ENCODE measurements around the gene DPP4.

Gene DPP4

GRCh38 chr2:162082681-162083080, 8.7 kb upstream of the DPP4 start:
- H3K36me3 ChIP-seq (ENCODE audit: insufficient read depth, low read length), result no peaks in the 10 kb centered on the region
- H3K4me3 ChIP-seq (ENCODE audit: low read length), result no peak overlapping the region
- no peak overlapping the region for H3K4me2 ChIP-seq (ENCODE audit: low read length)
- peaks cover 8% of the 10 kb centered on the region for H3K9me3 ChIP-seq (replicated peaks; ENCODE audit: low read length)
- H3K9ac ChIP-seq (ENCODE audit: low read depth, low read length), result no peak overlapping the region
- peaks cover 34% of the 10 kb centered on the region for H3K4me1 ChIP-seq (ENCODE audit: control insufficient read depth, insufficient read depth, low read length)
- H3K27me3 ChIP-seq (ENCODE audit: control insufficient read depth, insufficient read depth, low read length), result no peaks in the 10 kb centered on the region

GRCh38 chr2:162082036-162082435, 8.0 kb upstream of the DPP4 start:
- Histone ChIP-seq H3K4me2 (ENCODE audit: low read length) (no peak overlapping the region), H3K36me3 (ENCODE audit: insufficient read depth, low read length) (no peaks in the 10 kb centered on the region), H3K9ac (ENCODE audit: low read depth, low read length) (no peak overlapping the region), H3K4me1 (ENCODE audit: control insufficient read depth, insufficient read depth, low read length) (peaks cover 27% of the 10 kb centered on the region), H3K9me3 (replicated peaks; ENCODE audit: low read length) (peaks cover 8% of the 10 kb centered on the region), H3K27me3 (ENCODE audit: control insufficient read depth, insufficient read depth, low read length) (no peaks in the 10 kb centered on the region), H3K4me3 (ENCODE audit: low read length) (no peak overlapping the region)

- Histone ChIP-seq H3K9me3 (replicated peaks; ENCODE audit: low read length) (peaks cover 8% of the 10 kb centered on the region), H3K27me3 (ENCODE audit: control insufficient read depth, insufficient read depth, low read length) (no peaks in the 10 kb centered on the region), H3K4me1 (ENCODE audit: control insufficient read depth, insufficient read depth, low read length) (peaks cover 20% of the 10 kb centered on the region), H3K36me3 (ENCODE audit: insufficient read depth, low read length) (no peaks in the 10 kb centered on the region), H3K9ac (ENCODE audit: low read depth, low read length) (no peak overlapping the region), H3K4me3 (ENCODE audit: low read length) (no peak overlapping the region), H3K4me2 (ENCODE audit: low read length) (no peak overlapping the region)
Observed at GRCh38 chr2:162079514-162079913, 5.5 kb upstream of the DPP4 start.

GRCh38 chr2:162075689-162076132, 1.7 kb upstream of the DPP4 start:
- H3K9me3 ChIP-seq (replicated peaks; ENCODE audit: low read length), result peaks cover 8% of the 10 kb centered on the region
- H3K27me3 ChIP-seq (ENCODE audit: control insufficient read depth, insufficient read depth, low read length), result no peaks in the 10 kb centered on the region
- H3K9ac ChIP-seq (ENCODE audit: low read depth, low read length), result no peak overlapping the region
- H3K36me3 ChIP-seq (ENCODE audit: insufficient read depth, low read length), result no peaks in the 10 kb centered on the region
- H3K4me1 ChIP-seq (ENCODE audit: control insufficient read depth, insufficient read depth, low read length), result peaks cover 45% of the 10 kb centered on the region
- H3K4me3 ChIP-seq (ENCODE audit: low read length), result peak overlapping the region; percentile 6
- H3K4me2 ChIP-seq (ENCODE audit: low read length), result peak overlapping the region; percentile 37

- Histone ChIP-seq H3K4me3 (ENCODE audit: low read length) (peak overlapping the region; percentile 6), H3K27me3 (ENCODE audit: control insufficient read depth, insufficient read depth, low read length) (no peaks in the 10 kb centered on the region), H3K4me2 (ENCODE audit: low read length) (peak overlapping the region; percentile 90), H3K36me3 (ENCODE audit: insufficient read depth, low read length) (no peaks in the 10 kb centered on the region), H3K9ac (ENCODE audit: low read depth, low read length) (peak overlapping the region; percentile 9), H3K9me3 (replicated peaks; ENCODE audit: low read length) (peaks cover 7% of the 10 kb centered on the region), H3K4me1 (ENCODE audit: control insufficient read depth, insufficient read depth, low read length) (peaks cover 51% of the 10 kb centered on the region)
Observed at GRCh38 chr2:162074928-162075688, 1.1 kb upstream of the DPP4 start.

- Histone ChIP-seq H3K9ac (ENCODE audit: low read depth, low read length) (peak overlapping the region; percentile 82), H3K4me2 (ENCODE audit: low read length) (peak overlapping the region; percentile 90), H3K27me3 (ENCODE audit: control insufficient read depth, insufficient read depth, low read length) (no peaks in the 10 kb centered on the region), H3K4me3 (ENCODE audit: low read length) (peak overlapping the region; percentile 74), H3K36me3 (ENCODE audit: insufficient read depth, low read length) (no peaks in the 10 kb centered on the region), H3K9me3 (replicated peaks; ENCODE audit: low read length) (peaks cover 5% of the 10 kb centered on the region), H3K4me1 (ENCODE audit: control insufficient read depth, insufficient read depth, low read length) (peaks cover 52% of the 10 kb centered on the region)
Observed at GRCh38 chr2:162074632-162074895, 549 bp upstream of the DPP4 start.

GRCh38 chr2:162072976-162073887, 783 bp downstream of the DPP4 start:
- peaks cover 52% of the 10 kb centered on the region for H3K4me1 ChIP-seq (ENCODE audit: control insufficient read depth, insufficient read depth, low read length)
- no peaks in the 10 kb centered on the region for H3K27me3 ChIP-seq (ENCODE audit: control insufficient read depth, insufficient read depth, low read length)
- peak overlapping the region; percentile 82 for H3K9ac ChIP-seq (ENCODE audit: low read depth, low read length)
- H3K9me3 ChIP-seq (replicated peaks; ENCODE audit: low read length), result no peaks in the 10 kb centered on the region
- no peaks in the 10 kb centered on the region for H3K36me3 ChIP-seq (ENCODE audit: insufficient read depth, low read length)
- peak overlapping the region; percentile 74 for H3K4me3 ChIP-seq (ENCODE audit: low read length)
- peak overlapping the region; percentile 90 for H3K4me2 ChIP-seq (ENCODE audit: low read length)

- H3K4me1 ChIP-seq (ENCODE audit: control insufficient read depth, insufficient read depth, low read length), result peaks cover 52% of the 10 kb centered on the region
- H3K4me3 ChIP-seq (ENCODE audit: low read length), result peak overlapping the region; percentile 74
- peak overlapping the region; percentile 82 for H3K9ac ChIP-seq (ENCODE audit: low read depth, low read length)
Observed at GRCh38 chr2:162072181-162072702, 1.8 kb downstream of the DPP4 start.

GRCh38 chr2:162071001-162071400, 3.0 kb downstream of the DPP4 start:
- no peak overlapping the region for H3K9ac ChIP-seq (ENCODE audit: low read depth, low read length)
- peak overlapping the region; percentile 12 for H3K4me2 ChIP-seq (ENCODE audit: low read length)
- no peaks in the 10 kb centered on the region for H3K27me3 ChIP-seq (ENCODE audit: control insufficient read depth, insufficient read depth, low read length)
- peaks cover 49% of the 10 kb centered on the region for H3K4me1 ChIP-seq (ENCODE audit: control insufficient read depth, insufficient read depth, low read length)
- H3K9me3 ChIP-seq (replicated peaks; ENCODE audit: low read length), result no peaks in the 10 kb centered on the region
- no peaks in the 10 kb centered on the region for H3K36me3 ChIP-seq (ENCODE audit: insufficient read depth, low read length)
- H3K4me3 ChIP-seq (ENCODE audit: low read length), result no peak overlapping the region

More at GRCh38 chr2:162072181-162072702, 1.8 kb downstream of the DPP4 start:
- H3K9me3 ChIP-seq (replicated peaks; ENCODE audit: low read length), result no peaks in the 10 kb centered on the region
- no peaks in the 10 kb centered on the region for H3K27me3 ChIP-seq (ENCODE audit: control insufficient read depth, insufficient read depth, low read length)
- H3K36me3 ChIP-seq (ENCODE audit: insufficient read depth, low read length), result no peaks in the 10 kb centered on the region
- peak overlapping the region; percentile 90 for H3K4me2 ChIP-seq (ENCODE audit: low read length)

- Histone ChIP-seq H3K4me3 (ENCODE audit: low read length) (no peak overlapping the region), H3K27me3 (ENCODE audit: control insufficient read depth, insufficient read depth, low read length) (no peaks in the 10 kb centered on the region), H3K9ac (ENCODE audit: low read depth, low read length) (no peak overlapping the region), H3K36me3 (ENCODE audit: insufficient read depth, low read length) (no peaks in the 10 kb centered on the region), H3K4me1 (ENCODE audit: control insufficient read depth, insufficient read depth, low read length) (peaks cover 43% of the 10 kb centered on the region), H3K9me3 (replicated peaks; ENCODE audit: low read length) (no peaks in the 10 kb centered on the region), H3K4me2 (ENCODE audit: low read length) (peak overlapping the region; percentile 5)
Observed at GRCh38 chr2:162070228-162070936, 3.6 kb downstream of the DPP4 start.

- Histone ChIP-seq H3K9me3 (replicated peaks; ENCODE audit: low read length) (no peaks in the 10 kb centered on the region), H3K27me3 (ENCODE audit: control insufficient read depth, insufficient read depth, low read length) (no peaks in the 10 kb centered on the region), H3K4me1 (ENCODE audit: control insufficient read depth, insufficient read depth, low read length) (peaks cover 33% of the 10 kb centered on the region), H3K4me2 (ENCODE audit: low read length) (no peak overlapping the region), H3K4me3 (ENCODE audit: low read length) (no peak overlapping the region), H3K36me3 (ENCODE audit: insufficient read depth, low read length) (no peaks in the 10 kb centered on the region), H3K9ac (ENCODE audit: low read depth, low read length) (no peak overlapping the region)
Observed at GRCh38 chr2:162069267-162069903, 4.6 kb downstream of the DPP4 start.

Data from skeletal muscle satellite cell (primary cell).